ENCODE results near the gene TBC1D2B. TPM values are rescaled to one million over a fixed set of nuclear protein-coding genes. Genes with fewer than 3 reads are reported as not detected.

TBC1D2B gene
- total RNA-seq, 1 donor from 2014 or later: 63.6 TPM

DNA sequence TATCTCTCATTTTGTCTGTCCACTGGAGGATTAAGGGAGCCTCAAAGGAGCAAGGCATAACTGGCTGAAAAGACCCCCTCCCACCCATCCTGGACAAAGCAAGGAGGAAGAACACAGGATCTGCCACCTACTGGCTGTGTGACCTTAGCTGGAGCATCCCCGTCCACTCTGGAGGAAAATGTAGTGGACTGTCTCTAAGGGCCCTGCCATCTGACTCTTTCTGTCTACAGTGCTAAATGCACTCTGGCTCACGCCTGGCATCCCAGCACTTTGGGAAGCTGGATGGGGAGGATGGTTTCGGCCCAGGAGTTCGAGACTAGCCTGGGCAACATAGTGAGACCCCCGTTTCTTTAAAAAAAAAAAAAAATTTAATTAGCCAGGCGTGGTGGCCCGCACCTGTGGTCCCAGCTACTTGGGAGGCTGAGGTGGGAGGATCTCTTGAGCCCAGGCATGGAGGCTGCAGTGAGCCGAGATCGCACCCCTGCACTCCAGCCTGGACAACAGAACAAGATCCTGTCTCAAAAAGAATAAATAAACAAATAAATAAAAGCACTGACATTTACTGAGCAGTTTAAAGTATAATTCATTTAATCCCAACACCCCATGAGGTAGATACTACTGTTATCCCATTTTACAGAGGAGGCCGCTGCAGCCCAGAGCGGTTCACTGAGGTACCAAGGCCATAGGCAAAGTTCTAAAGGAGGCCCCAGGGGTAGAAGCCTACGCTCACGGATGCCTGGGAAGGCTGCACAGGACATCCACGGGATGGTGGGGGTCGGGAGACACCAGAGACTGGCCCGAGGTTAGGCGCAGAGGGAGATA, 1.1 kb downstream of the TBC1D2B start:
- no peak for DNase-seq (ENCODE audit: extremely low spot score in 2 of 2)
- intact Hi-C loops (cut with DNase I): loop anchor here (10.0 kb wide), 1 partner anchor 72 kb away; no protein-coding TSS in a partner anchor
- peak overlapping the region; percentile 95 for H3K27ac ChIP-seq

DNA sequence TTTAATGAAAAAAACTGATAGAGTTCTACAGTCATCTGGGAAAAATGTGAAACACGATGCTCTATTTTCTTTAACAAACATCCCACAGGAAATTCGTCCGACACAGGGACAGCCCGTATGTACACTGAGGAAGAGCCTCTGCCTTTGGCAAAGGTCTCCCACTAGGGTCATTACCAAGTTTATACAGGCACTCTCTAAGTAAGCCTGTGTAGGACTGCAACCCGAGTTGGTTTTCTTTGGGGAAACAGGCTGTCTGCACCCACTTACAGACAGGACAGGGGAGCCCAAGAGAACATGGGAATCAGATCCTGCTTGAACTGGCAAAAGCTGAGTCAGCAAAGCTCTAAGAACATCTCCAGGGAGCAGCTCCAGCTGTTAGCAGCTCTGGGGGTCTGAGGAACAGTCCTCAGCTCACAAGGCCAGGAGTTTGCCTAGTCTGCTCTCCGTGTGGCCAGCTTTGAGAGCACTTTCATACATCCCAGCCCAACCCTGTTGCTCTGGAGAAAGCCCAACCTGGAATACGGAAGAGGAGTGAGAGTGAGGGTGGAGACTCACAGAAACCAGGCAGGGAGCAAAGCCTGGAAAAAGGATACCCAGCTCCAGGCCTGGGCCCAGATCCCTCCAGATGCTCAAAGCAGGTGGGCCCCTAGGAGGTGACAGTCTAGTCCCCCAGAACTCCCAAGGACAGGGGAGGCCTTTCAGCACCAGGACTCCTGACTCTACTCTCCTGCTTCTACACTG, 1.9 kb downstream of the TBC1D2B start:
- Histone ChIP-seq H3K4me1 (peaks cover 59% of the 10 kb centered on the region), H3K4me3 (peak overlapping the region; percentile 93 to 96), H3K27ac (peak overlapping the region; percentile 95), H3K27me3 (no peaks in the 10 kb centered on the region), H3K36me3 (no peaks in the 10 kb centered on the region), H3K9me3 (no peaks in the 10 kb centered on the region)
- peak in 1 of 2 donors; percentile 9 for TF ChIP-seq POLR2A (IDR thresholded peaks at IDR 0.05)
- peak in 1 of 2 donors; percentile 49 for TF ChIP-seq POLR2AphosphoS5 (IDR thresholded peaks at IDR 0.05; ENCODE audit: insufficient read depth in 1 of 2, low read depth in 1 of 2)
- TF ChIP-seq, protein P1, sequence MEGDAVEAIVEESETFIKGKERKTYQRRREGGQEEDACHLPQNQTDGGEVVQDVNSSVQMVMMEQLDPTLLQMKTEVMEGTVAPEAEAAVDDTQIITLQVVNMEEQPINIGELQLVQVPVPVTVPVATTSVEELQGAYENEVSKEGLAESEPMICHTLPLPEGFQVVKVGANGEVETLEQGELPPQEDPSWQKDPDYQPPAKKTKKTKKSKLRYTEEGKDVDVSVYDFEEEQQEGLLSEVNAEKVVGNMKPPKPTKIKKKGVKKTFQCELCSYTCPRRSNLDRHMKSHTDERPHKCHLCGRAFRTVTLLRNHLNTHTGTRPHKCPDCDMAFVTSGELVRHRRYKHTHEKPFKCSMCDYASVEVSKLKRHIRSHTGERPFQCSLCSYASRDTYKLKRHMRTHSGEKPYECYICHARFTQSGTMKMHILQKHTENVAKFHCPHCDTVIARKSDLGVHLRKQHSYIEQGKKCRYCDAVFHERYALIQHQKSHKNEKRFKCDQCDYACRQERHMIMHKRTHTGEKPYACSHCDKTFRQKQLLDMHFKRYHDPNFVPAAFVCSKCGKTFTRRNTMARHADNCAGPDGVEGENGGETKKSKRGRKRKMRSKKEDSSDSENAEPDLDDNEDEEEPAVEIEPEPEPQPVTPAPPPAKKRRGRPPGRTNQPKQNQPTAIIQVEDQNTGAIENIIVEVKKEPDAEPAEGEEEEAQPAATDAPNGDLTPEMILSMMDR (IDR thresholded peaks at IDR 0.05): no peak
- DNase-seq (ENCODE audit: extremely low spot score in 2 of 2): no peak
- intact Hi-C loops (cut with DNase I): loop anchor here (10.0 kb wide), 1 partner anchor 71 kb away; no protein-coding TSS in a partner anchor

More for the DNA sequence above, 1.1 kb downstream of the TBC1D2B start:
- Histone ChIP-seq H3K4me3 (peak overlapping the region; percentile 93 to 96), H3K4me1 (peaks cover 51% of the 10 kb centered on the region), H3K27me3 (no peaks in the 10 kb centered on the region), H3K36me3 (no peaks in the 10 kb centered on the region), H3K9me3 (no peaks in the 10 kb centered on the region)
- TF ChIP-seq POLR2A (IDR thresholded peaks at IDR 0.05): no peak
- TF ChIP-seq, protein P1 (IDR thresholded peaks at IDR 0.05): peak in 1 of 3 experiments; percentile 9

DNA sequence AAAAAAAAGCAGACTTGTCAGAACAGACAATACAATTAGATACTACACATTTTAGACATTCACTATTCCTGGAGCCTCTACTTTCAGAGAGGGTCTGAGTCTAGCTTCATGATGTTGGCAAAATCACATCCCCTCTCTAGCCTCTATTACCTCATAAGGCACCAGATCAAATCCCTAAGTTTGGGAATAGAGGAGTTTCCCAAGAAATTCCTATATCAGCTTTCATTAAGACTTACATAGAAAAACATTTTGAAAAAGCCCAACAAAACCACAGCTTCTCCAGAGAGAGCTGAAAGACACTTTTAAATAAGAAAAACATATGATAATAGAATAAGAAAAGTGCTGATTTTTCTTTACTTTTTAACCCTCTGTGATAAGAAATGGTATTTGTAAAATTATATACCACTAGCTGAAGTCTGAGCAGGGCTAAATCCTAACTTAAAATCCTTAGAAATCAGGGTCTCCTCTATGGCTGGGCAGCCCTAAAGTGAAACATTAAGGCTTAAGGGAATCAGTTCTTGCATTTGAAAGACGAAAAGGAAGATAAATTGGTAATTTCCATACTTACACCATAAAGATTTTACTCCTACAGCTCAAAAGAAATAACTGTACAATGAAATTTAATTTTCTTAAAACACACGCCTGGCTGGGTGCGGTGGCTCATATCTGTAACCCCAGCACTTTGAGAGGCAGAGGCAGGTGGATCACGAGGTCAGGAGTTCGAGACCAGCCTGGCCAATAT, 4.3 kb downstream of the TBC1D2B start:
- Histone ChIP-seq H3K27ac (peak overlapping the region; percentile 72), H3K4me1 (peaks cover 83% of the 10 kb centered on the region), H3K36me3 (no peaks in the 10 kb centered on the region), H3K9me3 (no peaks in the 10 kb centered on the region), H3K4me3 (peak overlapping the region in 1 of 2 donors; percentile 23), H3K27me3 (no peaks in the 10 kb centered on the region)
- no peak for DNase-seq (ENCODE audit: extremely low spot score in 2 of 2)
- TF ChIP-seq POLR2A (IDR thresholded peaks at IDR 0.05) (no peak), POLR2AphosphoS5 (IDR thresholded peaks at IDR 0.05; ENCODE audit: insufficient read depth in 1 of 2, low read depth in 1 of 2) (no peak)
- TF ChIP-seq, protein P1 (IDR thresholded peaks at IDR 0.05): no peak
- intact Hi-C loops (cut with DNase I): loop anchor here (10.0 kb wide), 1 partner anchor 68 kb away; no protein-coding TSS in a partner anchor

DNA sequence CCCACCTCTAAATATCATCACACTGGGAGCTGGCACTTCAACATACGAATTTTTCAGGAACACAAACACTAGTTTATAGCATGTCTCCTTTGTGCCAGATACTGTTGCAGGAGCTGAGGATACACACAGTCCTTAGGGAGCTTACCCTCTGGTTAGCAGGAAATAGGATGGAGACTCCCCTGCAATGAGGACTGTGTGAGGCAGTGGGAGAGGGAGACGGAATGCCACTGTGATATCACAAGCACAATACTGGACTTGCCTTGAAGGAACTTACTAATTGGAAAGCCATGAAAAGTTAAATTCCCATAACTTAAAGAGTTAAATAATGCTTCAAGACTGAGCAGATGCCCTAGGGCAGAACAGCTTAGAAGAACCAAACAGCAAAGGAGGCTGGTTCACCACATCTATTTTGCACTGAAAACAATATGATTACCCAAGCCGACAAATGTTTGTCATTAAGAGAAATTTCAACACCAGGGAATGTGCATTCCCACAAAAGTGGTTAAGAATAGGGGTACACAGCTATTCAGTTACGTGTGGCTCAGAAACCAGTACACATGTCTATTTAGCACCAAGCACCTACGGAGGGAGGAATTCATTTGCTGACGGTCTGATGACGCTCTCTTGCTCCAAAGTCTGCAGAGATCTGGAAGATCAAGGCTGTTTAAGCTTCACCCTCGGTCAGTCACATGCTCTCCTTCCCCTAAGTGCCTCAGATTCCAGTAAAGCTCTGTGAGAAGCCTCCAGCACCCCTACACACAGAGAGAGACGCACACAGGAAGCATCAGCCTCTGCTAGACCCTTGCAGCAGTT, 5.2 kb downstream of the TBC1D2B start:
- Histone ChIP-seq H3K27ac (peak overlapping the region; percentile 72), H3K9me3 (no peaks in the 10 kb centered on the region), H3K4me1 (peaks cover 93% of the 10 kb centered on the region), H3K36me3 (no peaks in the 10 kb centered on the region), H3K27me3 (no peaks in the 10 kb centered on the region), H3K4me3 (peak overlapping the region in 1 of 2 donors; percentile 23)
- no peak for DNase-seq (ENCODE audit: extremely low spot score in 2 of 2)
- TF ChIP-seq POLR2AphosphoS5 (IDR thresholded peaks at IDR 0.05; ENCODE audit: insufficient read depth in 1 of 2, low read depth in 1 of 2): peak in 1 of 2 donors; percentile 33
- TF ChIP-seq, protein P1 (IDR thresholded peaks at IDR 0.05): no peak
- intact Hi-C loops (cut with DNase I): loop anchor here (10.0 kb wide), 1 partner anchor 67 kb away; no protein-coding TSS in a partner anchor
